M059J (cell line): ENCODE data around the gene SLC39A11. TPM values are rescaled to one million over a fixed set of nuclear protein-coding genes. Genes with fewer than 3 reads are reported as not detected.
A peak's percentile ranks its signal among the peaks of the same experiment; 100 is the strongest.
"Not testable (repeated sequence)": the region's sequence is repeated elsewhere in the genome, so short reads cannot be mapped to it uniquely, and the experiment has no call there.

Source experiments
- DNase-seq: peaks from one replicate; pipeline ENCODE4 v3.0.0-alpha.2; 2012; ENCODE audit warnings: low read depth
- total RNA-seq: library from RNA; depleted of rRNA; stranded (reverse); fragments of >200 nt; shearing (Covaris generic); gene quantifications from 2 replicates; pipeline ENCODE4 v1.2.3, GENCODE V29; 2014

The SLC39A11 gene
- total RNA-seq, 1 experiment from 2014 or later, result 22.2 TPM

DNA sequence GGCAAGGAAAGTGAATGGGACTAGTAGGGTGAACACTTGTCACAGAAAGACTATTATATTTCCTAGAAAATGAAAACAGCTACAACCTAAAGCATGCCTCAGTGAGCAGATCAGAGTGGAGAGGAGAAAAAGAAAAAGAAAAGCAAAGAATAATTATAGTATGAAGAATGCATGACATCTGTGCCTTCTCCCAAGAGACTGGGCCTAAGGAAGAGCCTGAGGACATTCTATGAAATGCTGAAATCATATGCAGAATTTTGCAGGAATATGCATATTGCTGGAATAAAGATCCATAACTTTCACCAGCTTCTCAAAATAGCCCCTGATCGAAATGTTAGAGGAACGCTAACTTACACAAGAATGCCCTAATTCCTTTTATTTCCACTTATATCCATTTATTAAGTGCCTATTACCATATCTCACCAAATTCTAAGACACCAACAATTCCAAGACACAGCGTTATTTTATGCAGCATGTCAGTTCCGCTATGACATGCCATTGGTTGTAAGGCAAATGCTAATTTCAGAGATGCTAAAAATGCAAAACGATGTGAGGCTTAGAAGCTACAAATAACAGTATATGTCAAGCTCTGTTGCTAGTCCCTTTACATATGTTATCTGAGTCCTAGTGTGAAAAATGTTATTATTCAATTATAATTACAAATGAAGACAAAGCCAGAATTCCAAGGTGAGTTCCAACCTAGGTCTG lies 171.0 kb downstream of the SLC39A11 start:
- DNase-seq, result no peak

- DNase-seq, result no peak
Observed at GRCh38 chr17:72920513-72920912, 172.0 kb downstream of the SLC39A11 start.

- no peak for DNase-seq
Observed at GRCh38 chr17:72916991-72917390, 175.5 kb downstream of the SLC39A11 start.

- DNase-seq, result no peak
Observed at GRCh38 chr17:72915625-72916081, 176.8 kb downstream of the SLC39A11 start.

- no peak for DNase-seq
Observed at GRCh38 chr17:72913142-72913682, 179.3 kb downstream of the SLC39A11 start.

DNA sequence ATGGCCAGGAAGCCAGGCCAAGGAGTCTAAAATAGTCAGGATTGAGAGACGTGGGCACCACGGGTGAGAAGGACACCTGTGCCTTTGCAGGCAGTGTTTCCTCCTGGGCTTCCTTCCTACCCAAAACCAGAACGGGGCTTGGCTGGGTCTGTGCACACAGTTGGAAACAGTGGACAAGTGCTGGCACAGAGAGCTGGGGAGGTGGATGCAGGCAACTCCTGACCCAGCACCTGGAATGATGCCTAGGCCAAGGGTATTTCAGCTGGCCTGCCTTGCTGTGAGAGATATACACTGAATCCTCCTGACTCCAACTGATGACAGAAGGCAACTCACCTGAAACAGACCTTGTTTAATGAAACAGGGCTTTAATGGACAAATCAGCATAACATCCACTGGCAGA lies 186.2 kb downstream of the SLC39A11 start:
- DNase-seq, result no peak

GRCh38 chr17:72903522-72903921 lies 189.0 kb downstream of the SLC39A11 start:
- no peak for DNase-seq

- no peak for DNase-seq
Observed at GRCh38 chr17:72901657-72902056, 190.8 kb downstream of the SLC39A11 start.

GRCh38 chr17:72901083-72901482 lies 191.4 kb downstream of the SLC39A11 start:
- no peak for DNase-seq

- DNase-seq, result no peak
Observed at GRCh38 chr17:72900654-72900971, 191.9 kb downstream of the SLC39A11 start.

DNA sequence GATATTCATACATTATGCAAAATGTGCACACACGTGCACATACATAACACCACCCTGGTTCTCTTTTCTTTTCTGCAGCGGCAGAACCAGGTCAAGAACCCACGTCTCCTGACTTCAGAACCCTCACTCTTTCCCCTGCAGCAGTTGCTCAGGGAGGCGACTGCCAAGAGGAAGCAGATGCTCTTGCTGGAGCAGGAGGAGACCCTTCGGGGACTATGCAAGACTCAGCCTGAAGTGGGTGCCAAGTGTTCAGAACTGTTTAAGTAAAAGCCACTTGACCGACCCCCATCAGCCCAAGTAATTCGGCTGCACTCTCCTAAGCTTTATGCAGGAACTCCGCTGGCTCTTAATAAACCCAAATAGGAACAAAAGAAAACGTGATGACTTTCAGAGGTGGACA lies 193.8 kb downstream of the SLC39A11 start:
- no peak for DNase-seq

DNA sequence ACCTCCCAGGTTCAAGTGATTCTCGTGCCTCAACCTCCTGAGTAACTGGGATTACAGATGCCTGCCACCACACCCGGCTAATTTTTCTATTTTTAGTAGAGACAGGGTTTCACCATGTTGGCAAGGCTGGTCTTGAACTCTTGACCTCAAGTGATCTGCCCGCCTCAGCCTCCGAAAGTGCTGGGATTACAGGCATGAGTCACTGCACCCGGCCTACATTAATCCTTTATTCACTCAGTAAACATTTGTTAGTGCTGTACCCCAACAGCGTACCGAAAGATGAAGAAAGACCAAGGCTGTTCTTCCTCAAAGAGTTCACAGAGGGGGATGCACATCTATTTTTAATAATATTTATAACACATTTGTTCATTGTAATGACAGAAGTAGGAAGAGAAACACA lies 196.2 kb downstream of the SLC39A11 start:
- not testable (repeated sequence) for DNase-seq

DNA sequence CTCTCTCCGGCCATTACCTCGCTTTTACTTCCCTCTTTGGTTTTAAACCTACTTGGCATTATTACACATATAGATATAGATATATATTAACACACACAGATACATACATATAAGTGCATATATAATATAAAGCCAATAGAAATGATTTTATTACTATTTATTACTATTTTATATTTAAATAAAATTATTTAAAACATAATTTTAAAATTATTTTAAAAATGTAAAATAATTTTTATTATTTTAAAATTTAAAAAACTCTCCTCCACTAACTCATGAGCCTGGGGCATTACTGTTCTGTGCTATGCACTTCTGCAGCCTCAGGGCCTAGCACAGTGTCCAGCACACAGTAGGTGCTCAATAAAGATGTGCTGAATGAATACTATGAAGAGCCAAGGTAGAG lies 200.9 kb downstream of the SLC39A11 start:
- no peak for DNase-seq

- DNase-seq, result peak; percentile 62
Observed at GRCh38 chr17:72890711-72891110, 201.8 kb downstream of the SLC39A11 start.

GRCh38 chr17:72887917-72888316 lies 204.6 kb downstream of the SLC39A11 start:
- no peak for DNase-seq

DNA sequence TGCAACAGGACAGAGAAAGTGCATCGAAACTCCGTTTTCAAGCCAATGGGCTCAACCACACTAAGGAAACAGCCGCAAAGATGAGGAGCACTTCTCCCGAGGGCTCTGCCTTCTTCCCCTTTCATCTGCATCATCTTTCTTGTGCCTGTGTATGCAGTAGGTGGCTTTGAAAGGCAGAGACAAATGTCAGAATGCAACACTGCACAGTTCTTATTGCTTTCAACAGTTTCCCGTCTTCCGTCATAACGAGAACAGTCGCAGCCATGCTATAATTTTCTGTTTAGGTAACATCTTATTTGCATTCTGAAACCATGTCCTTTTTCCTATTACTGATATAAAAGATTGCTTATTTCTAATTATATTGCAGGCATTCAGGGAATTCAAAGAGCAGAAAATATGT lies 205.2 kb downstream of the SLC39A11 start:
- DNase-seq, result no peak

- no peak for DNase-seq
Observed at GRCh38 chr17:72886622-72887021, 205.9 kb downstream of the SLC39A11 start.

DNA sequence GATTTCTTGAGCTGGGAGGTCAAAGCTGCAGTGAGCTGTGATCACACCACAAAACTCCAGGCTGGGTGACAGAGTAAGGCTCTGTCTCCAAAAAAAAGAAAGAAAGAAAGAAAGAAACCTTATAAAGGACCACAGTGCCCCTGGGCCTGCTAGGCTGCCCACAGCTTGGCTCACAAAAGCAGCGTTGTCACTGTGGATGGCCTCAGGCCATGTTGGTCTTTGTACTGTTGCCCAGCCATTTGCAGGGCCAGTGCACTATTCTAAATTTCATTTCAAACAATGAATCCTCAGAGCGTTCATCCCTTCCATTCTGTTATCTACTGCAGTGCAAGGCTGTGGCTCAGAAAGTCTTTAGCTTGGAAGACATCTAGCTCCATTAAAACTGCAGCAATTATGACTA lies 208.4 kb downstream of the SLC39A11 start:
- DNase-seq, result peak; percentile 15

GRCh38 chr17:72883351-72883750 lies 209.1 kb downstream of the SLC39A11 start:
- DNase-seq, result no peak

DNA sequence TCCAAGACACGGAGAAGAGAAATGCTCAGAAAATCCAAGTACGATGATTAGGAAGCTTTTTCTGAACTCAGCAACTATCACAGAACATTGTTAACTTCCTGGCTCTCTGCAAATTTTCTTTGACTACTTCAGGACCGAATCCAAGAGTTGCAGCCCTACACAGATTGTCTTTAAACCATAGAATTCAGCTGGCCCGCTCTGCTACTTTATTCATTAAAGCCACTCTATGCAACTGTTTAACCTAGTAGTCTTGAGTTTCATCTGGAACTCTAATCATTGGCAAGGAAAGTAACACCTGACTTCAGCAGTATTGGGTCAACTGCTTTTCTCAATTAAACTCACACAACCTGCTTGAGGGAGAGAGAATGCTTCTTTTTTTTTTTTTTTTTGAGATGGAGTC lies 210.1 kb downstream of the SLC39A11 start:
- DNase-seq, result no peak

DNA sequence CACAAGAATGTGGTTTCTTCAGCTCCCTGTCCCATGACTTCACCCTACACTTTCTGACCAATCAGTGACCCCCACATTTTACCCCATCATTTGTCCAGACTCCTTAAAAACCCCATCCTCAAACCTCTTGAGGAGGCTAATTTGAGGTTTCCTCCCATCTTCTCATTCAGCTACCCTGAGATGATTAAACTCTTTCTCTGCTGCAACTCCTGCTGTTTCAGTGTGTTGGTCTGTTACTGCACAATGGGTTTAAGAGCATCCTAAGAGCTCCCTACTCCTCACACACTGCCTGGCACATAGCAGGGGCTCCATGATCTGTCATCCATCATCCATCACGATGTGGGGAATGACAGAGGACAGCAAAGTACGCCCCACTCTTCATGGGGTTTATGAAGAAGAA lies 212.6 kb downstream of the SLC39A11 start:
- DNase-seq, result no peak

GRCh38 chr17:72878975-72879660 lies 213.4 kb downstream of the SLC39A11 start:
- DNase-seq, result no peak

GRCh38 chr17:72877348-72877747 lies 215.1 kb downstream of the SLC39A11 start:
- no peak for DNase-seq
